Urinary bladder (tissue), 4 donors: ENCODE results near the gene GBA3. TPM values are rescaled to one million over a fixed set of nuclear protein-coding genes. Genes with fewer than 3 reads are reported as not detected.

Experiments
- DNase-seq: peaks from one replicate; pipeline ENCODE4 v3.0.0-alpha.2; 2015; ENCODE audit errors: extremely low spot score
- H3K27ac ChIP-seq: one replicate; pipeline ENCODE4 v1.5.1; 2013; ENCODE audit warnings: low read depth, mild to moderate bottlenecking, moderate library complexity
- H3K36me3 ChIP-seq: one replicate; pipeline ENCODE4 v1.6.1; 2013; ENCODE audit warnings: mild to moderate bottlenecking, moderate library complexity; ENCODE audit not compliant: insufficient read depth
- H3K4me1 ChIP-seq: one replicate; pipeline ENCODE4 v1.6.1; 2013; ENCODE audit warnings: mild to moderate bottlenecking, moderate library complexity; ENCODE audit not compliant: insufficient read depth
- H3K4me3 ChIP-seq: one replicate; pipeline ENCODE4 v1.5.1; 2013; ENCODE audit warnings: low read depth, low read length
- WGBS: extraction: QIAGEN DNeasy Blood & Tissue Kit; methylation state at CpG from one replicate; pipeline ENCODE4 v1.1.7; 2013; 5-methylcytosine and 5-hydroxymethylcytosine counted together
- polyA plus RNA-seq: library from polyadenylated mRNA; stranded (reverse); fragments of 200-250 nt; gene quantifications from one replicate; pipeline ENCODE4 v1.2.3, GENCODE V29; 2013
- total RNA-seq: library from RNA; depleted of rRNA; stranded (reverse); fragments of >200 nt; gene quantifications from one replicate; pipeline ENCODE4 v1.2.3, GENCODE V29; 2014
- donor health status: healthy with polysubstance abuse.
- donor health status: healthy.

Gene GBA3
- total and polyA plus RNA-seq, 2 donors = 0.04 TPM; not detected in 1

DNA sequence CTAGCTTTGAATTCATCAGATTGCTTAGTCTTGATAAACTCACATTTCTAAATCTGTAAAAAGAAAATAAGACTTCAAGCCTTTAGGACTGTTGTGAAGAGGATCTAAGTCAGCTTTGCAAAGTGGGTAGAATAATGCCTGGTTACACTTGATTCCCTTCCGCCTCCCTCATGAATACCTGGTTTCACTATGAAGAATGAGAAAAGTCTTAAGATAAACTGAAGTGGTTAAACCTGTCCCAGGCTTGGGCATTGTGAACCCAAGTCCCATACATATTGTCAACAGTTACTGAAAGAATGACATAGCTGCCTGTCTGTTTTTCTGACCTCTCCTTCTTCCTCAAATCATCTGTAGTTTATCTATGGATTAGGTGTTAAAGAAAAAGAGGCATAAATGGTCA is 16.7 kb upstream of the GBA3 start:
- no peaks in the 10 kb centered on the region for H3K36me3 ChIP-seq
- no peak overlapping the region for H3K27ac ChIP-seq
- no peak overlapping the region for H3K4me3 ChIP-seq
- no peaks in the 10 kb centered on the region for H3K4me1 ChIP-seq
- WGBS = 91% methylated on average over 1 of the region's 1 CpG
- DNase-seq = no peak

DNA sequence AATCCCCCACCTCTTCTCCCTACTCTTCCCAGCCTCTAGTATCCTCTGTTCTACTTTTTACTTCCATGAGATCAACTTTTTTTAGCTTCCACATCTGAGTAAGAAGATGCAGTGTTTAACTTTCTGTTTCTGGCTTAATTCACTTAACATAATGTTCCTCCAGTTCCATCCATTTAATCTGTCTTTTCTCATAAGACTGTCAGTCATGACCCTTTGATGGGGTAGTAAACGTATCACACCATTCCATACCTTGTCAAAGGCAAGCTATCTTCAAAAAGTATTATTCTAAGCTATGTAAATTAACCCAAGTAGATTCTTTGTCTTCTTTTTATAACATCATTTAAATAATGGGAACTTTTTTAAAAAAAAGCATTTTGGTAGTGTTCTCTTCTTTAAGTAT is 15.0 kb upstream of the GBA3 start:
- DNase-seq = no peak
- no peaks in the 10 kb centered on the region for H3K4me1 ChIP-seq
- no peak overlapping the region for H3K4me3 ChIP-seq
- H3K36me3 ChIP-seq = no peaks in the 10 kb centered on the region
- 79% methylated on average over 1 of the region's 1 CpG for WGBS
- H3K27ac ChIP-seq = no peak overlapping the region

GRCh38 chr4:22678940-22679854 is 13.5 kb upstream of the GBA3 start:
- Histone ChIP-seq H3K36me3 (no peaks in the 10 kb centered on the region), H3K4me3 (no peak overlapping the region), H3K4me1 (no peaks in the 10 kb centered on the region), H3K27ac (no peak overlapping the region)
- no peak for DNase-seq
- WGBS = 44% methylated on average over 3 of the region's 3 CpGs

- Histone ChIP-seq H3K27ac (no peak overlapping the region), H3K4me3 (no peak overlapping the region), H3K4me1 (no peaks in the 10 kb centered on the region), H3K36me3 (no peaks in the 10 kb centered on the region)
- 55% methylated on average over 4 of the region's 4 CpGs for WGBS
- no peak for DNase-seq
Observed at GRCh38 chr4:22680065-22680642, 12.6 kb upstream of the GBA3 start.

GRCh38 chr4:22683726-22684125 is 9.0 kb upstream of the GBA3 start:
- H3K4me3 ChIP-seq = no peak overlapping the region
- H3K36me3 ChIP-seq = no peaks in the 10 kb centered on the region
- H3K27ac ChIP-seq = no peak overlapping the region
- no peaks in the 10 kb centered on the region for H3K4me1 ChIP-seq
- DNase-seq = no peak

GRCh38 chr4:22686141-22686540 is 6.6 kb upstream of the GBA3 start:
- DNase-seq = no peak
- no peak overlapping the region for H3K27ac ChIP-seq
- H3K4me3 ChIP-seq = no peak overlapping the region
- no peaks in the 10 kb centered on the region for H3K4me1 ChIP-seq
- H3K36me3 ChIP-seq = no peaks in the 10 kb centered on the region
- WGBS = 40% methylated on average over 5 of the region's 5 CpGs

GRCh38 chr4:22688236-22688635 is 4.5 kb upstream of the GBA3 start:
- Histone ChIP-seq H3K36me3 (no peaks in the 10 kb centered on the region), H3K4me1 (no peaks in the 10 kb centered on the region), H3K4me3 (no peak overlapping the region), H3K27ac (no peak overlapping the region)
- no peak for DNase-seq
- WGBS = 84% methylated on average over 3 of the region's 3 CpGs

DNA sequence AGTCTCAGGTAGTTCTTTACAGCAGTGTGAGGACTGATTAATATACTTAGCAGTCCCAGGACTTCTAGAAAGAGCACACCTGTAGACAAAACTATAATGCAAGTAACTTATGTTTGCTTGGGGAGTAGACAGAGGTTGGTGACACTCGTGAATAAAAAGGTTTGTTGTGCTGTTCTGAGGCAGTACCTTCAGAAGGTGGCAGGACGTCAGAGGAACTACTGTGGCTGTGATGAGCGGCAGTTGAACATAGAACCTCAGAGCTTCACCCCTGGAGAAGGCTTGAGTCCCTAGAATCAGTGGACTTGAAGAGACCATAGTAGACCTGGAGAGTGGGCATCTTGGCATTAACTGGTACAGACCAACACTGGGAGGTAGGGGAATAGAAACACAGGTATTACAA is 3.3 kb upstream of the GBA3 start:
- Histone ChIP-seq H3K4me3 (no peak overlapping the region), H3K27ac (no peak overlapping the region), H3K36me3 (no peaks in the 10 kb centered on the region), H3K4me1 (no peaks in the 10 kb centered on the region)
- DNase-seq = no peak
- 87% methylated on average over 3 of the region's 3 CpGs for WGBS

GRCh38 chr4:22695029-22695428 is 2.3 kb downstream of the GBA3 start:
- Histone ChIP-seq H3K4me1 (no peaks in the 10 kb centered on the region), H3K36me3 (no peaks in the 10 kb centered on the region), H3K27ac (no peak overlapping the region), H3K4me3 (no peak overlapping the region)
- DNase-seq = no peak
- WGBS = 85% methylated on average over 1 of the region's 1 CpG

- no peaks in the 10 kb centered on the region for H3K4me1 ChIP-seq
- no peaks in the 10 kb centered on the region for H3K36me3 ChIP-seq
- 29% methylated on average over 3 of the region's 3 CpGs for WGBS
- no peak for DNase-seq
- no peak overlapping the region for H3K4me3 ChIP-seq
- H3K27ac ChIP-seq = no peak overlapping the region
Observed at GRCh38 chr4:22695917-22696316, 3.2 kb downstream of the GBA3 start.

DNA sequence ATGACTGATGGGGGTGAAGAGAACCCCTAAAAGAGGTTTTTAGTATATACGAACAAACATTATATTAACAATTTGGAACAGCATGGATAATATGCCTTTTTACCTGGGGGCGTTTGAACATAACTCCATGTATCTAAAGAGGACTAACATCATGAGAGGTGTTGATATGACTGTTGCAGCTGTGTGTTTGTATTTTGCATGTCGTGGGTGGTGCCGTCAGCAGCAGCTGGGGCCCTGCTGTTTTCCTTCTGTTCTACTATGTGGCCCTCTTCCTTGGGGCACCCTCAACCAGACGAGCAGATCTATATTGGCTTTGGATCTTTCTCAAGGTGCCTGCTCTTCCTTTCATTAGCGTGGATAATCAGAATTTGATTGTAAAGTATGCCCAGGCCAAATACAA is 11.2 kb downstream of the GBA3 start:
- H3K27ac ChIP-seq = no peak overlapping the region
- 58% methylated on average over 6 of the region's 6 CpGs for WGBS

DNA sequence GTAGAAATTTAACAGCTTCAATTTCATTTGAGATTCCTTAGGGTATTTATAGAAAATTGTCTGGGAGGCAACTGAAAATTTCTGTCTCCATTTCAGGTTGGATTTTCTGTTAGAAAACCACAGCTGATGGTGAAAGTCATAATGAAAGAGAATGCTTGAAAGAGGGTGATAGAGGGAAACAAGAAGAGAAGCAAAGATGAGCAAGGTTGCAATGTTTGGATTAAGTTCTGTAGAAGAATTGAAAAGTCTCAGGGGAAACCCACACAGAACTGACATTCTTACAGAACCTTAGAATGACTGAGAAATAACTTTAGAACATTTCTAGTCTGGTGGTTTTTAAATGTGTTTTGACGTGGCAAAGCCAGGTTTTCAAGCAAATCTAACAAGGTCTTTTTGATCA is 14.7 kb downstream of the GBA3 start:
- H3K27ac ChIP-seq = no peak overlapping the region
- 75% methylated on average over 1 of the region's 1 CpG for WGBS
- no peak for DNase-seq
- no peak overlapping the region for H3K4me3 ChIP-seq
- no peaks in the 10 kb centered on the region for H3K4me1 ChIP-seq
- no peaks in the 10 kb centered on the region for H3K36me3 ChIP-seq

More for the DNA sequence above, 11.2 kb downstream of the GBA3 start:
- Histone ChIP-seq H3K4me3 (no peak overlapping the region), H3K36me3 (no peaks in the 10 kb centered on the region), H3K4me1 (no peaks in the 10 kb centered on the region)
- no peak for DNase-seq

- H3K27ac ChIP-seq = no peak overlapping the region
- no peaks in the 10 kb centered on the region for H3K4me1 ChIP-seq
- DNase-seq = no peak
- H3K36me3 ChIP-seq = no peaks in the 10 kb centered on the region
- H3K4me3 ChIP-seq = no peak overlapping the region
- 66% methylated on average over 3 of the region's 3 CpGs for WGBS
Observed at GRCh38 chr4:22708961-22709360, 16.2 kb downstream of the GBA3 start.

DNA sequence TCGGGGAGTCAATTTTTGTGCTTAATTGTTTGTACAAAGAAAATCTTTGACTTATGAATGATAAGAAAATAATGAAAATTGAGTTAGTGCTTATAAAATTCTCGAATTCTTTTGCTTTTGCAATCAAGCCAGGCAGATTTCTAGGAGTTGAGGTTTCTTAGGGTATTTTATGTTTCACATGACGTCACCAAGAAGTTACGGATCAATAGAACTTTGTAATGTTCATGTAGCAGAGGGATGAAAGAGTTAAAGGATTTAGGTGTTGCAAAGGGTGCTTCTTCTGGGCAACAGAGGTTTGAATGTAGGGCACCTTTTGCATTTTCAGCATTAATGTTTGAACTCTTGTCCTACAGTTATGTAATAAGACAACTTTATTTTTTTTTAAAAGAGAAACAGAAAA is 19.4 kb downstream of the GBA3 start:
- no peak for DNase-seq
- 70% methylated on average over 4 of the region's 4 CpGs for WGBS
- no peak overlapping the region for H3K4me3 ChIP-seq
- H3K36me3 ChIP-seq = no peaks in the 10 kb centered on the region
- H3K27ac ChIP-seq = no peak overlapping the region
- no peaks in the 10 kb centered on the region for H3K4me1 ChIP-seq
